OCI-LY1 (cell line): ENCODE data around the gene BLVRA.

Experiments used
- H2AFZ ChIP-seq: fragments of 200-600 bp; sonication (generic), shearing (Covaris generic); 2 replicates; pipeline ENCODE4 v1.6.0; 2014; ENCODE audit warnings: antibody characterized with exemption, mild to moderate bottlenecking, low read length
- H3F3A ChIP-seq: fragments of 200-600 bp; sonication (generic), shearing (Covaris generic); 2 replicates; pipeline ENCODE4 v1.6.0; 2014; ENCODE audit warnings: mild to moderate bottlenecking, antibody characterized with exemption, low read length, moderate library complexity; ENCODE audit not compliant: insufficient read depth
- H3K27ac ChIP-seq: fragments of 200-600 bp; sonication (generic); 2 replicates; pipeline ENCODE4 v1.5.1; 2014; ENCODE audit warnings: low read length, mixed run types, mild to moderate bottlenecking, low read depth; ENCODE audit not compliant: poor library complexity, severe bottlenecking
- H3K27me3 ChIP-seq: fragments of 200-600 bp; sonication (generic); 2 replicates; pipeline ENCODE4 v1.6.0; 2014; ENCODE audit warnings: antibody characterized with exemption, mild to moderate bottlenecking, low read length, moderate library complexity; ENCODE audit not compliant: insufficient read depth
- H3K36me3 ChIP-seq: fragments of 200-600 bp; sonication (generic); 2 replicates; pipeline ENCODE4 v1.6.1; 2014; ENCODE audit warnings: mild to moderate bottlenecking, antibody characterized with exemption, low read length, moderate library complexity, mixed read lengths; ENCODE audit not compliant: insufficient read depth
- H3K4me1 ChIP-seq: fragments of 200-600 bp; sonication (generic); 2 replicates; pipeline ENCODE4 v1.5.1; 2014; ENCODE audit warnings: mild to moderate bottlenecking, low read length, moderate library complexity; ENCODE audit not compliant: insufficient read depth, severe bottlenecking
- H3K4me2 ChIP-seq: fragments of 200-600 bp; sonication (generic), shearing (Covaris generic); 2 replicates; pipeline ENCODE4 v1.6.1; 2014; ENCODE audit warnings: low read length
- H3K4me3 ChIP-seq: fragments of 200-600 bp; sonication (generic); 2 replicates; pipeline ENCODE4 v1.5.1; 2014; ENCODE audit warnings: low read length, low read depth, mild to moderate bottlenecking, mixed read lengths; ENCODE audit not compliant: poor library complexity, severe bottlenecking
- H3K79me2 ChIP-seq: fragments of 200-600 bp; shearing (Covaris generic); 2 replicates; pipeline ENCODE4 v1.6.1; 2016; ENCODE audit warnings: mixed run types, low read length, mixed read lengths; ENCODE audit not compliant: insufficient read depth
- H3K9ac ChIP-seq: fragments of 200-600 bp; sonication (generic), shearing (Covaris generic); 2 replicates; pipeline ENCODE4 v1.6.1; 2014; ENCODE audit warnings: mild to moderate bottlenecking, low read length, mixed read lengths
- H3K9me2 ChIP-seq: fragments of 200-600 bp; sonication (generic), shearing (Covaris generic); 2 replicates; pipeline ENCODE4 v1.6.1; 2014; ENCODE audit warnings: low read depth, mild to moderate bottlenecking, low read length, mixed read lengths
- H3K9me3 ChIP-seq: fragments of 200-600 bp; shearing (Covaris generic); 2 replicates; pipeline ENCODE4 v1.6.1; 2014; ENCODE audit warnings: low read length, mixed read lengths
- H4K20me1 ChIP-seq: fragments of 200-600 bp; sonication (generic), shearing (Covaris generic); 2 replicates; pipeline ENCODE4 v1.6.0; 2016; ENCODE audit warnings: mild to moderate bottlenecking, low read length; ENCODE audit not compliant: insufficient read depth
- EZH2 ChIP-seq: fragments of 200-600 bp; sonication (generic), shearing (Covaris generic); IDR thresholded peaks from 2 replicates; pipeline ENCODE4 v1.8.0; 2017; ENCODE audit warnings: borderline replicate concordance, mixed run types, mild to moderate bottlenecking, antibody characterized with exemption, low read length, moderate library complexity, mixed read lengths
- TF ChIP-seq, protein P1 (sequence below): fragments of 200-600 bp; sonication (generic), shearing (Covaris generic); IDR thresholded peaks from 2 replicates; pipeline ENCODE4 v1.5.1; 2017; ENCODE audit warnings: mild to moderate bottlenecking, antibody characterized with exemption, low read length, moderate library complexity, mixed read lengths

BLVRA gene

GRCh38 chr7:43742692-43743091 lies 15.8 kb upstream of the BLVRA start:
- Histone ChIP-seq H3K4me1 (no peaks in the 10 kb centered on the region), H3K27me3 (no peaks in the 10 kb centered on the region; the same call in 1 of the 2 replicates), H4K20me1 (no peaks in the 10 kb centered on the region), H3K4me3 (no peak overlapping the region), H3K79me2 (no peaks in the 10 kb centered on the region), H3K9ac (no peak overlapping the region), H3K27ac (no peak overlapping the region), H3K4me2 (no peak overlapping the region), H3K36me3 (no peaks in the 10 kb centered on the region; the same call in 1 of the 2 replicates), H3K9me3 (no peaks in the 10 kb centered on the region), H2AFZ (no peak overlapping the region), H3F3A (0 out of 2 replicates have a peak, but pooled peaks cover 3% of the 10 kb centered on the region), H3K9me2 (no peaks in the 10 kb centered on the region)
- TF ChIP-seq, protein P1, sequence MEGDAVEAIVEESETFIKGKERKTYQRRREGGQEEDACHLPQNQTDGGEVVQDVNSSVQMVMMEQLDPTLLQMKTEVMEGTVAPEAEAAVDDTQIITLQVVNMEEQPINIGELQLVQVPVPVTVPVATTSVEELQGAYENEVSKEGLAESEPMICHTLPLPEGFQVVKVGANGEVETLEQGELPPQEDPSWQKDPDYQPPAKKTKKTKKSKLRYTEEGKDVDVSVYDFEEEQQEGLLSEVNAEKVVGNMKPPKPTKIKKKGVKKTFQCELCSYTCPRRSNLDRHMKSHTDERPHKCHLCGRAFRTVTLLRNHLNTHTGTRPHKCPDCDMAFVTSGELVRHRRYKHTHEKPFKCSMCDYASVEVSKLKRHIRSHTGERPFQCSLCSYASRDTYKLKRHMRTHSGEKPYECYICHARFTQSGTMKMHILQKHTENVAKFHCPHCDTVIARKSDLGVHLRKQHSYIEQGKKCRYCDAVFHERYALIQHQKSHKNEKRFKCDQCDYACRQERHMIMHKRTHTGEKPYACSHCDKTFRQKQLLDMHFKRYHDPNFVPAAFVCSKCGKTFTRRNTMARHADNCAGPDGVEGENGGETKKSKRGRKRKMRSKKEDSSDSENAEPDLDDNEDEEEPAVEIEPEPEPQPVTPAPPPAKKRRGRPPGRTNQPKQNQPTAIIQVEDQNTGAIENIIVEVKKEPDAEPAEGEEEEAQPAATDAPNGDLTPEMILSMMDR = no peak
- TF ChIP-seq EZH2 = no peak

GRCh38 chr7:43747328-43748105 lies 11.0 kb upstream of the BLVRA start:
- TF ChIP-seq EZH2 = no peak
- TF ChIP-seq, protein P1 = no peak

DNA sequence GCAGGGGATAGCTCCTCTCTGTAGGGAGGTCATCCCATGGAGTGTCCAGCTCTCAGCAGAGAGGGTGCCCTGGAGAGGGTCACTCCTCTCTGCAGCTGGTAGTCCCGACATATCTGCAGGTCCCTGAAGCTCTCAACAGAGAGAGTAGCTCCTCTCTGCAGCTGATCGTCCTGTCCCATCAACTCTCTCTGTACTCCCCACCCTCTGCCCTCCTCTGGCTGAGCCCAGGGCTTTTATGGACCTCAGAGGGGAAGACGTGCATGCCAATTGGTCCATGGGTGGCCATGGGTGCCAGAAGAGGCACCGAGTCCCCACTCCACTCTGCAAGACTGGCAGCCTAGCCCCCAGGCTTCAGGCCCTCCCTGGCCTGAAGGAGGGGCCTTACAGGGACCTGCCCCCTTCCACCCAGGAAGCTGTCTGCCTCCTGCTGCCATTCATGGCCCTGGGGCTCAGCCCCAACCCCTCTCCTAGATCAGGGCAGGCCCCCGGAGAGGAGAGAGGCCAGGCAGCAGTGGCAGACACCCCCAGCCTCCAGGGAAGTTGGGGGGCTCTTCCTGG lies 9.0 kb upstream of the BLVRA start:
- Histone ChIP-seq H3K9me2 (no peaks in the 10 kb centered on the region), H4K20me1 (no peaks in the 10 kb centered on the region), H3K4me3 (no peak overlapping the region), H3F3A (no peaks in the 10 kb centered on the region), H3K27ac (no peak overlapping the region), H2AFZ (no peak overlapping the region), H3K27me3 (peaks cover 14% of the 10 kb centered on the region; the same call in 1 of the 2 replicates), H3K4me2 (no peak overlapping the region), H3K9ac (no peak overlapping the region), H3K79me2 (no peaks in the 10 kb centered on the region), H3K9me3 (no peaks in the 10 kb centered on the region), H3K36me3 (no peaks in the 10 kb centered on the region), H3K4me1 (no peaks in the 10 kb centered on the region)
- no peak for TF ChIP-seq EZH2
- TF ChIP-seq, protein P1 = no peak

More at GRCh38 chr7:43747328-43748105, 11.0 kb upstream of the BLVRA start:
- Histone ChIP-seq H3K79me2 (no peaks in the 10 kb centered on the region), H3K4me1 (no peaks in the 10 kb centered on the region), H3K27ac (no peak overlapping the region), H3K4me3 (no peak overlapping the region), H3K9me3 (no peaks in the 10 kb centered on the region), H3K36me3 (no peaks in the 10 kb centered on the region), H3K9me2 (no peaks in the 10 kb centered on the region), H3K27me3 (peaks cover 14% of the 10 kb centered on the region; the same call in 1 of the 2 replicates), H4K20me1 (no peaks in the 10 kb centered on the region), H3F3A (no peaks in the 10 kb centered on the region), H2AFZ (no peak overlapping the region), H3K9ac (no peak overlapping the region), H3K4me2 (no peak overlapping the region)
